GM19240 (cell line): ENCODE results near the gene BTG4.

Source experiments
- DNase-seq: peaks from one replicate; pipeline ENCODE4 v3.0.0; 2011; ENCODE audit warnings: low spot score; ENCODE audit not compliant: insufficient read length

BTG4 gene

GRCh38 chr11:111512296-111513239, at the start of gene BTG4:
TSS of gene BTG4 (minus strand) at chr11:111512386. CDS start at chr11:111498776, 13,610 bp downstream.
- no peak for DNase-seq

DNA sequence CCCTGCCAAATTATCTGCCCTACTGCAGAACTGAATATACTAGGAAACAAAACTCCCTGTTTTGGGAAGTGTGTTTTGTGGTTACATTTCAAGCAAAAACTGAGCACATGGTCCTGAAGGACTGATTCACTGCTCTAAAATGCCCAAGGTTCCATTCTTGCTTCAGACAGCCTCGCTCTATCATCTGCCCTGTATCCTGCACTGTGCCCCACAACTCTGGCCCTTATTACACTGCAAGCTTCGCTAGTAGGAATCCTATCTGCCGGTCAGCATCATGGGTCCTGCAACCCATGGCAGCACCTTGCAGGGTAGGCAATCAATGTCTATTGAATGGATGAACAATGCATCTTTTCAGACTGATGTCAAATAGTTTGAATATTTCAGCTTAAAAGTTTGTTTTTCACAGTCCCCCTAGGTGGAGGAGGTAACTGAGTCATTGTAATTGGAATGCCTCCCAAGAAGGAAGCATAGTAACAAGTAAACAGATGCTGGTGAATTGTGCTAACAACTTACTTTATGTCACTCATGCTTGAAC, 49.7 kb upstream of the BTG4 start:
- DNase-seq = no peak

GRCh38 chr11:111561306-111561705, 49.1 kb upstream of the BTG4 start:
- DNase-seq = no peak

DNA sequence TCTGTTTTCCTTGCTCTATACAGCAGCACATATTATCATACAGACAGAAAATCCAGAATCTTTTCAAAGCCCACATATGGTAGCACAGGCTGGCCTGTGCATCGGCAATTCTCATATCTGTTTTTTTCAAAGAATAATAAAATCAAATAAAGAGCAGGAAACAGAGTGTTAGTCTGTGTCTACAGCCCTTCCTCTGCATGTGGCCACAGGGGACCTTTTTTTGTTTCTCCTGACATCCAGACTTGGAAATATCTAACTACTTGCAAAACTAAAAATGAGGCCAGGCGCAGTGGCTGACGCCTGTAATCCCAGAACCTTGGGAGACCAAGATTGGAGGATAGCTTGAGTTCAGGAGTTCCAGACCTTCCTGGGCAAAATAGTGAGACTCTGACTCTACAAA, 48.6 kb upstream of the BTG4 start:
- DNase-seq = no peak

DNA sequence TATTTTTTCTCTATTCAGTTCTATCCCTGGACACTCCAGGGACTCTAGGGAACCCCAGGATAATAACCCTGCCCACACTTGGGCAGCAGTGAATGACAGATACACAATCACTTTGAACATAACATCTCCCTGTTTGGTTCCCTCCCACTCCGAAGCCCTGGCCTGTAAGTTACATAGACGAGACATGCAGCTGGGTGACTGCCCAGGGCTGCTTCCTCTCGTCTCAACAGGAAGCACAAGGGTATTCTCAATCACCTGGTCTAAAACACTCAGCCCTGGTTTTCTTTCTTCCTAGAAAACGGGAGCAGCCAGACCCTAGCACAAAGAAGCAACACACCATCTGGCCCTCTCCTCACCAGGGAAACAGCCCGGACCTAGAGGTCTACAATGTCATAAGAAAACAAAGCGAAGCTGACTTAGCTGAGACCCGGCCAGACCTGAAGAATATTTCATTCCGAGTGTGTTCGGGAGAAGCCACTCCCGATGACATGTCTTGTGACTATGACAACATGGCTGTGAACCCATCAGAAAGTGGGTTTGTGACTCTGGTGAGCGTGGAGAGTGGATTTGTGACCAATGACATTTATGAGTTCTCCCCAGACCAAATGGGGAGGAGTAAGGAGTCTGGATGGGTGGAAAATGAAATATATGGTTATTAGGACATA, 47.7 kb upstream of the BTG4 start:
- no peak for DNase-seq

DNA sequence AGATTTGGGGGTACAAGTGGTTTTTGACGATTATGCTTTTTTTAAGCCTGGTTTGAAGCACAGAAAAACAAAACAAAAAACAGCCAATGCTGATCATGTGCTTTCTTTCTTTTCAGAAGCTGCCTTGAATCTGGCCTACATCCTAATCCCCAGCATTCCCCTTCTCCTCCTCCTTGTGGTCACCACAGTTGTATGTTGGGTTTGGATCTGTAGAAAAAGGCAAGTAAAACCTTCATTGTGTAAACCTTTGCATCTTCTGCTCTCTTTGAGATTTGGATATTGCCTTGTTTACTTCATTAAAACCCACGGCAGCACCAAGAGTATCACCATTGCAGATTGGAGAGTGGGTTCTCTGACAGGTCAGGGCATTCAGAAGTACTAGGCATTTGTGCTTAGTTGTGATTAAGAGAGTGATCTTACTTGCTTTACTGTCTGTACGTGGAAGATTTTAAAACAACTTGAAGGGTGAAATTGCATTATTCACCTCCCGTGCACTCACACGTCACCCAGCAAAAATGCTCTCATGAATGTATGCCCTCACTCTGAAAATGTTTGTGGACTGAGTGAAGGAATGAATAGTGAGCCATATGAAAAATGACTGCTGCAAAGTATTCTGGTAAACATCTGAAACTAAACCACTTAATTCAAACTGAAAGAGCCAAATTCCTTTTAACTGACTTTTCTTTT, 45.4 kb upstream of the BTG4 start:
- no peak for DNase-seq

- DNase-seq = no peak
Observed at GRCh38 chr11:111555255-111555654, 43.1 kb upstream of the BTG4 start.

DNA sequence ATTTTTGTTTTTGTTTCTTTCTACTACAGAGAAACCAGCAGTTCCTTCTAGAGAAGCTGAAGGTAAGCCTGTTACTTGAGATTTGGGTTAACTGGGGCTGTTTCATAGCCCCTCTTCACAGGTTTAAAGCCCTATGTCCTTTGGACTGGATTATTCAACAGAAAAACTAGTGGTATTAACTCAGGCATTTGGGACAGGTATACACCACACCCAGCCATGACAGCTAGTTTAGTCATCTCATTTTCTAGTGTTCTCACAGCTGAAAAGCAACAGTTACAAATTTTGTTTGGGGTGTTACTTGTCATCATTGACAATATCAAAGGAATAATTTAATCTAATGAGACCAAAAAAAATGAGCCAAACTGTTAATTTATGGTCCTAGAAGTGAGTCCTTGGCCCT, 42.3 kb upstream of the BTG4 start:
- no peak for DNase-seq

DNA sequence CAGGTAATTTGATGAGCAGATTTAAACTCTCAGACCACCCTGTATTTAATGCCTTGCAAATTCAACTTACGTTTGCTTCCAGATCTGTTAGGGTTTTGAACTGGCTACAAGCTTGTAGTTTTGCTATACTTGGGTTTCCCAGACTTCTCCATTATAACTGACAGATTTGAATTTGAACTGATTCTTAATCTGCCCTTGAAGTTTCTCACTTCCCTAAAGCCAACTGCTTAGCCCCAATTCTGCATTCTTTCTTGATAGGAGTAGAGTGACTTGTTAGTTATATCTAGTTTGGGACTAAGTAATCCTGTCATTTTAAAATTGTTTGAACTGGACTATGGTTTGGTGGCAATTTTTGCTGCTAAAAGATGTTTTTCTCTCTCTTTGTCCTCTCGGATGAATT, 38.1 kb upstream of the BTG4 start:
- DNase-seq = no peak

GRCh38 chr11:111549869-111550203, 37.6 kb upstream of the BTG4 start:
- DNase-seq = no peak

DNA sequence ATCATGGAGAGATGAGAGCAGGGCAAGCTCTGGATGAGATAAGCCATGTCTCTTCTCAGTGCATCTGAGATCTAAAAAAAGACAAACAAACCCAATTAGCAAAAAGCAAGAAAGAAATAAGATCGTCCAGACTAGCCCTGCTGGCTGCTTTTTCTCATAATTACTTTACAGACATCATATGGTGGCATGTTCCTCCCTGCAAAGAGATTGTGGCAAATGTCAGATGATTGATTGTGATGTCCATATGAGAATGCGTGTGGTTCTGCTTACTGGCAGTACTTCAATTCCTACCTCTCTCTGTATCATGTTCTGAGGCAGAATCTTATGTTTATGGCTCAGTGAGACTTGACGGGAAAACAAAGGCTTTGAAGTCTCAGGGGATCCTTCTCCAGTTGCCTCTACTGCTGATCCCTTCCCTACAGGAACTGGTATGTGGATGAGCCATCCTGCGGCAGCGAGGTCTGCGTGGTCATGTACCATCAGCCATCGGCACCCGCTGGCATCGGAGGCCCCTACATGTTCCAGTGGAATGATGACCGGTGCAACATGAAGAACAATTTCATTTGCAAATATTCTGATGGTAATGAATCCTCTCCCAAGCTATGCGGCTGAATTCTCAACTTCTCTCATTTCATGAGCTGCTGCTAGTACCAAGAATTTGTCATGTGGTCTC, 37.1 kb upstream of the BTG4 start:
- no peak for DNase-seq

DNA sequence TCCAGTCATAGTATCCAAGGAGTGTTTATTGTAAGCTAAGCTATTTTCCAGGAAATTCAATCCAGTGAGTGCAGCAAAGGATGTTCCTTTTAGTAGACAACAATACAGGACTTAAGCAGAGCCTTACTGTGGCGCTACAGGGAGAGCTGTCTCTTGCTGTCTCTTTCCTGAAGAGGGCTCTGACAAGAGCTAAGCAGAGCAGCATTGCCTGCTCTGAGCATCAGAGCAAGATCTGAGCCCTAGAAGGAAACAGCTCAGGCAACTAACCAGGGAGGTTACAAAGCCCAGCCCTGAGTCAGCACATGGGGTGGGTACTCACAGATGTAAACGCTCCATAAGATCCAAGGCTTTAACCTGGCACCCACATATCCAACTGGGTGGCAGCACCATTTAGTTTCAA, 36.3 kb upstream of the BTG4 start:
- no peak for DNase-seq

GRCh38 chr11:111542606-111543275, 30.6 kb upstream of the BTG4 start:
- no peak for DNase-seq

DNA sequence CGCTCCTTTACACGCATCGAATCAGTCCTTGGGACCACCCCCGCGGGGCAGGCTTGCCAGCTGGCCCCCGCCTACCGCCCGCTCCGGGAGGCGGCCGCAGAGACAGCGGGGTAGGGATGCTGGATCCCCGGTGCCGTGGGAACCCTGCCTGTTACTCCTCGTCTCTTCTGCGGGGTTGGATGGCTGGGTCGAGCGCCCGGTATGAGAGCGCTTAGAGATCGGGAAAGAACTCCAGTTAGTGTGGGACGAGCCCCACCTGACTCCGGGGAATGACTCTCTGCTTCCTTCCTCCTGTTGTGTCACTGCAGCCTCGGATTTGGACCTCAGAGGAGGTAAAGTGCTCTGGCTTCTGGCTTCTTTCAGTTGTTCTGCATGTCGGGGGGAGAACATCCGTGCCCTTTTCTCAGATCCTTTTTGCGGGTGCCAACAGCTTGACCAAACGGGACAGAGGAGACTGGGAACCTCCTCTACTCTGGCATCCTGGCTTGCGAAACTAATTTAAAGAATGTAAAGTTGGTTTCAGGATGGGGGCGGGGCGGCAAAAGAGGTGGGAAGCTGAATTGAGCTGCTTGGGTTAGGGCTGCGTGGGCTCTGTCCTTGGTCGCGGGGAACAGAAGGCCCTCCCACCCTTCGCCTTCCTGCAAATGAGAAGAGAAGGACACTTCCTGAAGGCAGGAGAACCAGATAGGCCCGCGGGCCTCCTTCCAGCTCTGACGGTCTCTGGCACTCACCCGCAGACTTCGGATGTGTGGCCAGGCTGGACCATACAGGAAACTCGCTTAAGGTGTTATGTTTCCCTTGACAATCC, 29.3 kb upstream of the BTG4 start:
- no peak for DNase-seq

- DNase-seq = no peak
Observed at GRCh38 chr11:111540937-111541253, 28.7 kb upstream of the BTG4 start.

GRCh38 chr11:111540114-111540936, 28.1 kb upstream of the BTG4 start, which contains the start of gene LAYN:
TSS of gene LAYN (plus strand) at chr11:111540720. CDS start at chr11:111540844, 124 bp downstream.
- no peak for DNase-seq

DNA sequence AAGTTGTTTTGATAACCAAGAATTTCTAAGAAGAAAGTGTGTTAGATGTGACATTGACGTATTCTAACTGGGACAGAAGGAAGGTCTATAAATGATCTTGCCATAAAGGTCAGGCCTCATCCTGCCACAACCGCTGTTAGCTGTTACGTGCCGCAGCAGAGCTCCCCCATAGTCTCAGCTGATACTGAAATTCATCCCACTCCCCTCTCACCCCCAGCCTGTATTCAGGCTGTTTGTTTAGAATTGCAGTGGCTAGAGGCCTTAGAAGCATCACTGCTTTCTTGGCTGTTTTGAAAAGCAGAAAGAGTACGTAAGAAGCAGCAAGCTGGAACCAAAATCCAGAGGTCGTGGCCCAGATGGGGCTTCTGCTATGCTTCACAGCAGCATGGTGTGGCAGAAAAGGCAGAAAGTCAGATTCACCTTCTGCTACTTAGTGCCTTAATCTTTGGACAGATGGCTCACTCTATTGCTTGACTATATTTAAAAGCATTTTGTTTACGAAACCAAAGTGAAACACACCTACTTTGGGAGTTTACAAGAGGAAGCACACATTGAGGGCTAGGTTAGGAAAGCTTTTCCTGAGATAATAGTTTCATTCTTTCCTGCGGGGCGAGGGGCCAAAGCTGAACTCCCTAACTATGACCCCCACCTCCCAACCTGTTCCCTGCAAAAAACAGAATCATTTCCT, 27.4 kb upstream of the BTG4 start:
- DNase-seq = no peak

GRCh38 chr11:111538407-111539114, 26.4 kb upstream of the BTG4 start:
- DNase-seq = no peak
